ENCODE results near the gene TSHR. TPM values are rescaled to one million over a fixed set of nuclear protein-coding genes. Genes with fewer than 3 reads are reported as not detected.
"Not testable (repeated sequence)": the region's sequence is repeated elsewhere in the genome, so short reads cannot be mapped to it uniquely, and the experiment has no call there.

TSHR gene
- total and polyA plus RNA-seq, 11 donors: not detected

- no peak overlapping the region for H3K4me3 ChIP-seq
These were observed 96.1 kb downstream of the TSHR start for GRCh38 chr14:81051547-81051946.

GRCh38 chr14:81054057-81054456, 98.6 kb downstream of the TSHR start:
- WGBS, 4 donors: 88 to 98% (median 92%) methylated on average over 2 of the region's 2 CpGs
- H3K27ac ChIP-seq; H3K27me3 ChIP-seq; intact Hi-C loops (cut with DNase I); ATAC-seq; H3K4me3 ChIP-seq; H3K9me3 ChIP-seq; H3K36me3 ChIP-seq; DNase-seq; H3K4me1 ChIP-seq: not testable (repeated sequence)

More at GRCh38 chr14:81051547-81051946, 96.1 kb downstream of the TSHR start:
- Histone ChIP-seq H3K27ac (no peak overlapping the region), H3K9me3 (peaks cover 0 to 11% (median 0%) of the 10 kb centered on the region in 12 donors), H3K4me1 (no peaks in the 10 kb centered on the region), H3K36me3 (no peaks in the 10 kb centered on the region), H3K27me3 (no peaks in the 10 kb centered on the region)
- no peak for ATAC-seq
- TF ChIP-seq POLR2A (IDR thresholded peaks at IDR 0.05): no peak
- TF ChIP-seq CTCF (IDR thresholded peaks at IDR 0.05): no peak
- 81 to 94% (median 85%) methylated on average over 1 of the region's 1 CpG for WGBS, 4 donors
- intact Hi-C loops (cut with DNase I): no loop called here
- no peak for DNase-seq

- intact Hi-C loops (cut with DNase I): no loop called here
- Histone ChIP-seq H3K27ac (no peak overlapping the region), H3K4me3 (no peak overlapping the region), H3K36me3 (no peaks in the 10 kb centered on the region), H3K9me3 (peaks cover 0 to 8% (median 0%) of the 10 kb centered on the region in 12 donors), H3K27me3 (no peaks in the 10 kb centered on the region), H3K4me1 (no peaks in the 10 kb centered on the region)
- DNase-seq: no peak
- TF ChIP-seq POLR2A (IDR thresholded peaks at IDR 0.05) (no peak), CTCF (IDR thresholded peaks at IDR 0.05) (no peak)
- 89 to 93% (median 91%) methylated on average over 5 of the region's 5 CpGs for WGBS, 4 donors
- ATAC-seq: no peak
These were observed 100.5 kb downstream of the TSHR start for GRCh38 chr14:81055971-81056370.

GRCh38 chr14:81062380-81062779, 107.0 kb downstream of the TSHR start:
- no peaks in the 10 kb centered on the region for H3K4me1 ChIP-seq
- H3K27me3 ChIP-seq: no peaks in the 10 kb centered on the region
- WGBS, 4 donors: 61 to 68% (median 62%) methylated on average over 4 of the region's 4 CpGs
- intact Hi-C loops (cut with DNase I): loop anchor here in 1 of 10 donors (10.0 kb wide), 1 partner anchor 68 kb away; no protein-coding TSS in a partner anchor
- no peaks in the 10 kb centered on the region for H3K9me3 ChIP-seq
- no peaks in the 10 kb centered on the region for H3K36me3 ChIP-seq
- no peak overlapping the region for H3K4me3 ChIP-seq
- TF ChIP-seq CTCF (IDR thresholded peaks at IDR 0.05) (no peak), POLR2A (IDR thresholded peaks at IDR 0.05) (no peak)
- no peak for ATAC-seq
- no peak for DNase-seq
- H3K27ac ChIP-seq: no peak overlapping the region

- no peak for DNase-seq
- Histone ChIP-seq H3K9me3 (no peaks in the 10 kb centered on the region), H3K4me3 (no peak overlapping the region), H3K27me3 (no peaks in the 10 kb centered on the region), H3K27ac (no peak overlapping the region), H3K36me3 (no peaks in the 10 kb centered on the region), H3K4me1 (no peaks in the 10 kb centered on the region)
- WGBS, 4 donors: 17 to 26% (median 19%) methylated on average over 4 of the region's 4 CpGs
- intact Hi-C loops (cut with DNase I): loop anchor here in 1 of 10 donors (10.0 kb wide), 1 partner anchor 68 kb away; no protein-coding TSS in a partner anchor
- TF ChIP-seq POLR2A (IDR thresholded peaks at IDR 0.05): no peak
- peak in 9 of 12 donors; percentile 10 to 42 (median 26) for TF ChIP-seq CTCF (IDR thresholded peaks at IDR 0.05)
- ATAC-seq: no peak
These were observed 107.4 kb downstream of the TSHR start for GRCh38 chr14:81062816-81063215.

All from heart left ventricle (tissue), 16 donors.